ENCODE measurements around the gene SERPINB1. TPM values are rescaled to one million over a fixed set of nuclear protein-coding genes. Genes with fewer than 3 reads are reported as not detected.

Gene SERPINB1
- total and polyA plus RNA-seq, 4 donors, result 58.0 to 242 (median 95.7) TPM

DNA sequence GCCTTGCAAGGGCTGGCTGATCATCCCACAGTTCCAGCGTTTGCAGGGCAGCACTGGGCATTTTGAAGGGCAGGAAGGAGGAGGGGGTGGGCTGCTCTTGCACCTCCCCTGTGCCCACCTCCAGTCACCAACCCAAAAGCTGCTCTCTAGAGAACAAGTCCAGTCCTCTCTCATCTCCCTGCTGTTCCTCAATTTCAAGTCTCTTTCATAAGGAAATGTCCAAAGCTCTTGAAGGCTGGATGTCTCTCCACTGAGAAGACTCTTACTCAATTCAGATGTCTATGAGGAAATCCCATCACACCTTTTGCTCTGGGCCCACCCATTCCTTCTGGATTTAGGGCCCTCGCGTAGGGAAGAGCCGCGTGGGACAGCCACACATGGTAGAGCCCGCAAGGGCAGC lies 44.8 kb downstream of the SERPINB1 start:
- WGBS, 2 donors, result 50 to 60% methylated on average over 6 of the region's 6 CpGs
- H3K4me3 ChIP-seq, result no peak overlapping the region
- peaks cover 0 to 27% (median 0%) of the 10 kb centered on the region in 5 donors for H3K4me1 ChIP-seq (ENCODE audit: control insufficient read depth in 5 of 5, insufficient read depth in 5 of 5, low read length in 5 of 5)
- no peak overlapping the region for H3K9ac ChIP-seq (ENCODE audit: insufficient read depth in 1 of 2, low read length in 2 of 2)
- peak overlapping the region in 1 of 2 donors; percentile 66 for H3K27ac ChIP-seq (ENCODE audit: low read depth in 1 of 2, low read length in 1 of 2)
- peaks cover 0 to 2% (median under 1%) of the 10 kb centered on the region in 4 donors for H3K36me3 ChIP-seq (ENCODE audit: control insufficient read depth in 4 of 4, insufficient read depth in 4 of 4, low read length in 4 of 4)
- DNase-seq (no peak), ATAC-seq (ENCODE audit: insufficient read depth, low FRiP score) (peak; percentile 6)
- no peaks in the 10 kb centered on the region for H3K9me3 ChIP-seq (ENCODE audit: control insufficient read depth in 4 of 4, insufficient read depth in 3 of 4, low read length in 3 of 4)
- TF ChIP-seq, protein P1, sequence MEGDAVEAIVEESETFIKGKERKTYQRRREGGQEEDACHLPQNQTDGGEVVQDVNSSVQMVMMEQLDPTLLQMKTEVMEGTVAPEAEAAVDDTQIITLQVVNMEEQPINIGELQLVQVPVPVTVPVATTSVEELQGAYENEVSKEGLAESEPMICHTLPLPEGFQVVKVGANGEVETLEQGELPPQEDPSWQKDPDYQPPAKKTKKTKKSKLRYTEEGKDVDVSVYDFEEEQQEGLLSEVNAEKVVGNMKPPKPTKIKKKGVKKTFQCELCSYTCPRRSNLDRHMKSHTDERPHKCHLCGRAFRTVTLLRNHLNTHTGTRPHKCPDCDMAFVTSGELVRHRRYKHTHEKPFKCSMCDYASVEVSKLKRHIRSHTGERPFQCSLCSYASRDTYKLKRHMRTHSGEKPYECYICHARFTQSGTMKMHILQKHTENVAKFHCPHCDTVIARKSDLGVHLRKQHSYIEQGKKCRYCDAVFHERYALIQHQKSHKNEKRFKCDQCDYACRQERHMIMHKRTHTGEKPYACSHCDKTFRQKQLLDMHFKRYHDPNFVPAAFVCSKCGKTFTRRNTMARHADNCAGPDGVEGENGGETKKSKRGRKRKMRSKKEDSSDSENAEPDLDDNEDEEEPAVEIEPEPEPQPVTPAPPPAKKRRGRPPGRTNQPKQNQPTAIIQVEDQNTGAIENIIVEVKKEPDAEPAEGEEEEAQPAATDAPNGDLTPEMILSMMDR (IDR thresholded peaks at IDR 0.05; ENCODE audit: control extremely low read depth, extremely low read depth), result no peak
- H3K27me3 ChIP-seq (ENCODE audit: control insufficient read depth in 3 of 3, insufficient read depth in 3 of 3, low read length in 2 of 3), result no peaks in the 10 kb centered on the region

DNA sequence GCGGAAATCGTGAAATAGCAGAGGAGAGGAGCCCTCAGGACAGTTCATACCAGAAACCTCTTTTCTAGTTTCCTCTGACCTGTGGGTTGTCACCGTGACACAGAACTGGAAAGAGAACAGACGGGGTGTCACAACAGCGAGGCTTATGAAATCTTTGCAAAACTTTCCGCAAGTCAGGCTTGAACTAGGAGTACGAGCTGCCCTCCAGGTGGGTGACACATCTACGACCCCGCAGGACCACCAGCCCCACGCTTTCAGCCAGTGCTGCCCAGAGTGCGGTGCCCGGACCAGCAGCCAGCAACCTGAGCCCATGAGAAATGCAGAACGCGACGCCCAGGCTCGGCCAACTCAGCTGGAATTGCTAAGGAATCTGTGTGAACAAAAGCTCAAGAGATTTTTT lies 45.7 kb downstream of the SERPINB1 start:
- Histone ChIP-seq H3K36me3 (ENCODE audit: control insufficient read depth in 4 of 4, insufficient read depth in 4 of 4, low read length in 4 of 4) (peaks cover 0 to 2% (median under 1%) of the 10 kb centered on the region in 4 donors), H3K4me1 (ENCODE audit: control insufficient read depth in 5 of 5, insufficient read depth in 5 of 5, low read length in 5 of 5) (peaks cover 0 to 24% (median 0%) of the 10 kb centered on the region in 5 donors), H3K9me3 (ENCODE audit: control insufficient read depth in 4 of 4, insufficient read depth in 3 of 4, low read length in 3 of 4) (no peaks in the 10 kb centered on the region), H3K4me3 (no peak overlapping the region), H3K27ac (ENCODE audit: low read depth in 1 of 2, low read length in 1 of 2) (peak overlapping the region in 1 of 2 donors; percentile 74), H3K27me3 (ENCODE audit: control insufficient read depth in 3 of 3, insufficient read depth in 3 of 3, low read length in 2 of 3) (no peaks in the 10 kb centered on the region), H3K9ac (ENCODE audit: insufficient read depth in 1 of 2, low read length in 2 of 2) (no peak overlapping the region)
- DNase-seq (no peak), ATAC-seq (ENCODE audit: insufficient read depth, low FRiP score) (no peak)
- TF ChIP-seq, protein P1 (IDR thresholded peaks at IDR 0.05; ENCODE audit: control extremely low read depth, extremely low read depth), result no peak
- WGBS, 2 donors, result 42 to 77% methylated on average over 16 of the region's 16 CpGs

DNA sequence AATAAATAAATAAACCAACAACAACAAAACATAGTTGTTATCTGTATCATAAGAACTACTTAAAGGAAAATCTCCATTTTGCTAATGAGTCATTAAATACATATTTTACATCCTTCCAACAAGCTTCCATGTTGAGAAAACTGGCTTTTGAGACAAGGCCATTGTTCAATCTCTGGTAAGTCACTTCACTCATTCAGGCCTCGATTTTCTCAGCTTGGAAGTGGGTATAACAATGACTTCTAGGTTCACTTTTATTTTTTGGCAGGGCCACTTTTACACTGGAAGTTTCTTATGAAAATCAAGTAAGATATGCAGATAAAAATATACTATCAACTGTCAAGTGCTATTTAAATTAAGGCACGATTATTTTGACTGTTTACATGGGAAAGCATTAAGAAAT lies 46.5 kb downstream of the SERPINB1 start:
- peaks cover 0 to 2% (median under 1%) of the 10 kb centered on the region in 4 donors for H3K36me3 ChIP-seq (ENCODE audit: control insufficient read depth in 4 of 4, insufficient read depth in 4 of 4, low read length in 4 of 4)
- H3K27me3 ChIP-seq (ENCODE audit: control insufficient read depth in 3 of 3, insufficient read depth in 3 of 3, low read length in 2 of 3), result no peaks in the 10 kb centered on the region
- no peak for DNase-seq
- H3K9ac ChIP-seq (ENCODE audit: insufficient read depth in 1 of 2, low read length in 2 of 2), result no peak overlapping the region
- ATAC-seq (ENCODE audit: insufficient read depth, low FRiP score), result no peak
- H3K9me3 ChIP-seq (ENCODE audit: control insufficient read depth in 4 of 4, insufficient read depth in 3 of 4, low read length in 3 of 4), result no peaks in the 10 kb centered on the region
- no peak overlapping the region for H3K4me3 ChIP-seq
- TF ChIP-seq, protein P1 (IDR thresholded peaks at IDR 0.05; ENCODE audit: control extremely low read depth, extremely low read depth), result no peak
- H3K4me1 ChIP-seq (ENCODE audit: control insufficient read depth in 5 of 5, insufficient read depth in 5 of 5, low read length in 5 of 5), result peaks cover 0 to 18% (median 0%) of the 10 kb centered on the region in 5 donors
- 47 to 72% methylated on average over 2 of the region's 2 CpGs for WGBS, 2 donors
- H3K27ac ChIP-seq (ENCODE audit: low read depth in 1 of 2, low read length in 1 of 2), result no peak overlapping the region

DNA sequence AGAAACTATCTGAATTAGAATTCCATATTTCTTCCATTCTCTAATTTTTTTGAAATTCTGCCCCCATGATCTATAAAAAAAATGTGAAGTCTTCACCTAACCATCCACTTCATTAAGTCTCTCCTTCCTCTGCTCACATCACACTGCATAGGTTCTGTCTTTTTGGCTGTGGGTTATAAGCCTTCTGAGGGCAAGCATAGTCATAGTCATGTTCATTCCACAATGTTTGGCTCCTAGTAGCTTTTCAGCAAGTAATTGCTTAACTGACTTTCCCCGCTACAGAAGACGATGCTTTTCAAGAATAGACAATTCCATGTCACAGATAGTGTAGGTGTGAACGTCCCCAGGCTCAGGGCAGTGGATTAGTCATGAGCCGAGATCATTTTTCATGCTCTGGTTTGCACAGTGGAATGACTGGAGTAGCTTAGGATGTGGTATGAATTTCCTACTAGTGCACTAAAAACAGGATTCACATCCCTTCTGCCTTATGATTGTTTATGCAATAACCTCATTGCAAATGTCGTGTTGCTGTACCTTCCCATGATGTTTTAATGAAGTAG lies 47.4 kb downstream of the SERPINB1 start:
- 35 to 67% methylated on average over 5 of the region's 5 CpGs for WGBS, 2 donors
- Histone ChIP-seq H3K27ac (ENCODE audit: low read depth in 1 of 2, low read length in 1 of 2) (peak overlapping the region in 1 of 2 donors; percentile 52), H3K4me1 (ENCODE audit: control insufficient read depth in 5 of 5, insufficient read depth in 5 of 5, low read length in 5 of 5) (peaks cover 0 to 16% (median 0%) of the 10 kb centered on the region in 5 donors), H3K36me3 (ENCODE audit: control insufficient read depth in 4 of 4, insufficient read depth in 4 of 4, low read length in 4 of 4) (peaks cover 0 to 4% (median 1%) of the 10 kb centered on the region in 4 donors), H3K4me3 (no peak overlapping the region), H3K9me3 (ENCODE audit: control insufficient read depth in 4 of 4, insufficient read depth in 3 of 4, low read length in 3 of 4) (no peaks in the 10 kb centered on the region), H3K9ac (ENCODE audit: insufficient read depth in 1 of 2, low read length in 2 of 2) (no peak overlapping the region), H3K27me3 (ENCODE audit: control insufficient read depth in 3 of 3, insufficient read depth in 3 of 3, low read length in 2 of 3) (no peaks in the 10 kb centered on the region)
- TF ChIP-seq, protein P1 (IDR thresholded peaks at IDR 0.05; ENCODE audit: control extremely low read depth, extremely low read depth), result no peak
- DNase-seq (no peak), ATAC-seq (ENCODE audit: insufficient read depth, low FRiP score) (no peak)

Data from lung (tissue), 12 donors.